Kidney (tissue), 14 donors: ENCODE data around the gene SULT2B1. TPM values are rescaled to one million over a fixed set of nuclear protein-coding genes. Genes with fewer than 3 reads are reported as not detected.

Experiments used
- DNase-seq, 5 donors: peaks; one replicate each; pipeline ENCODE4 v3.0.0-alpha.2; 2013 to 2020
- FAIRE-seq: peaks from 2 replicates; lab custom pipeline; 2012; peaks lifted over from hg19 to GRCh38; lab: Jason Lieb, UNC
- H3K27ac ChIP-seq, 2 donors: one replicate each; pipeline ENCODE4 v1.7.0; 2013; ENCODE audit warnings: low read depth in 2 of 2, low read length in 2 of 2, inconsistent platforms in 1 of 2
- H3K27me3 ChIP-seq: one replicate; pipeline ENCODE4 v1.7.1; 2013; ENCODE audit warnings: low read length, inconsistent platforms; ENCODE audit not compliant: control insufficient read depth, insufficient read depth
- H3K36me3 ChIP-seq, 3 donors: one replicate each; pipeline versions ENCODE4 v1.7.0 to v1.7.1; 2013; ENCODE audit warnings: low read length in 3 of 3, control low read depth in 1 of 3, inconsistent platforms in 1 of 3; ENCODE audit not compliant: insufficient read depth in 3 of 3, control insufficient read depth in 2 of 3
- H3K4me1 ChIP-seq, 3 donors: one replicate each; pipeline versions ENCODE4 v1.7.0 to v1.7.1; 2013; ENCODE audit warnings: low read length in 3 of 3, inconsistent platforms in 1 of 3, low read depth in 1 of 3; ENCODE audit not compliant: control insufficient read depth in 2 of 3, insufficient read depth in 2 of 3
- H3K4me3 ChIP-seq, 3 donors: one replicate each; pipeline versions ENCODE4 v1.7.0 to v1.8.1; 2013; ENCODE audit warnings: low read length in 3 of 3, control low read depth in 1 of 3, inconsistent platforms in 1 of 3
- H3K9ac ChIP-seq, 3 donors: one replicate each; pipeline versions ENCODE4 v1.7.0 to v1.7.1; 2013; ENCODE audit warnings: low read length in 3 of 3, control low read depth in 1 of 3, inconsistent platforms in 1 of 3
- H3K9me3 ChIP-seq, 3 donors: one replicate each; pipeline versions ENCODE4 v1.7.0 to v1.7.1; 2013; ENCODE audit warnings: low read length in 3 of 3, control low read depth in 1 of 3, inconsistent platforms in 1 of 3; ENCODE audit not compliant: control insufficient read depth in 2 of 3, insufficient read depth in 1 of 3
- CTCF ChIP-seq: IDR thresholded peaks from 3 replicates; pipeline ENCODE4 v1.5.1; 2012; ENCODE audit warnings: mild to moderate bottlenecking, moderate library complexity, borderline replicate concordance; ENCODE audit not compliant: insufficient read depth; ENCODE audit errors: extremely low read depth
- intact Hi-C: fragments of 100-400 bp; cut with DNase I; formaldehyde crosslinking; loops from one replicate; pipeline ENCODE4 v1.11.1; 2022
- polyA plus RNA-seq: library from polyadenylated mRNA; stranded (reverse); fragments of 350-450 nt; fragmentation: Illumina TruSeq; extraction: RNeasy Lipid Tissue Mini Kit (QIAGEN cat#74804); gene quantifications from one replicate; pipeline ENCODE4 v1.2.3, GENCODE V29; 2014; ENCODE audit warnings: low read depth, low replicate concordance; ENCODE audit not compliant: insufficient read depth
- total RNA-seq: library from RNA; stranded (reverse); fragmentation: NEBNext Ultra II Directional; extraction: Animal tissue kit (Norgen Biotek cat#: 25700); gene quantifications from one replicate; pipeline ENCODE4 v1.2.1, GENCODE V29; 2021
- donor health status: control.
- donor health status: control.
- donor health status: control.
- donor health status: control.
- donor health status: control.
- donor health status: DM: yes; HTN: yes; CAD: no.
- donor health status: Normal renal cell carcinoma (clear cell type).

The SULT2B1 gene
- total and polyA plus RNA-seq, 2 donors from 2014 or later = 2.3 TPM

GRCh38 chr19:48634424-48635262 is 82.7 kb downstream of the SULT2B1 start:
- peaks cover 0 to 6% (median 5%) of the 10 kb centered on the region in 3 donors for H3K36me3 ChIP-seq
- TF ChIP-seq CTCF = no peak
- intact Hi-C loops = no loop called here
- no peak for FAIRE-seq
- peak overlapping the region in 2 of 3 donors; percentile 87 to 97 for H3K9ac ChIP-seq
- H3K27ac ChIP-seq = peak overlapping the region; percentile 98 to 99
- peak overlapping the region; percentile 42 to 69 (median 63) for H3K4me3 ChIP-seq
- peaks cover 8 to 36% (median 34%) of the 10 kb centered on the region in 3 donors for H3K4me1 ChIP-seq
- peak; percentile 97 to 99 (median 98) for DNase-seq
- no peaks in the 10 kb centered on the region for H3K27me3 ChIP-seq
- no peaks in the 10 kb centered on the region for H3K9me3 ChIP-seq

- H3K27me3 ChIP-seq = no peaks in the 10 kb centered on the region
- peak overlapping the region in 2 of 3 donors; percentile 34 to 96 for H3K9ac ChIP-seq
- DNase-seq (peak; percentile 63 to 93 (median 78)), FAIRE-seq (no peak)
- no peak for TF ChIP-seq CTCF
- H3K9me3 ChIP-seq = no peaks in the 10 kb centered on the region
- peaks cover 8 to 34% (median 32%) of the 10 kb centered on the region in 3 donors for H3K4me1 ChIP-seq
- intact Hi-C loops = no loop called here
- H3K4me3 ChIP-seq = peak overlapping the region; percentile 11 to 93 (median 62)
- peaks cover 0 to 6% (median 5%) of the 10 kb centered on the region in 3 donors for H3K36me3 ChIP-seq
- peak overlapping the region; percentile 98 to 99 for H3K27ac ChIP-seq
Observed at GRCh38 chr19:48635263-48635965, 83.4 kb downstream of the SULT2B1 start.

GRCh38 chr19:48635966-48636858 is 84.2 kb downstream of the SULT2B1 start:
- Histone ChIP-seq H3K4me1 (peaks cover 8 to 32% (median 30%) of the 10 kb centered on the region in 3 donors), H3K27me3 (no peaks in the 10 kb centered on the region), H3K36me3 (peaks cover 0 to 5% (median 3%) of the 10 kb centered on the region in 3 donors), H3K4me3 (peak overlapping the region; percentile 62 to 93 (median 78)), H3K9me3 (no peaks in the 10 kb centered on the region), H3K9ac (peak overlapping the region; percentile 44 to 96 (median 80)), H3K27ac (peak overlapping the region; percentile 98 to 99)
- intact Hi-C loops = no loop called here
- TF ChIP-seq CTCF = no peak
- DNase-seq (peak in 3 of 5 donors; percentile 65 to 88 (median 87)), FAIRE-seq (no peak)
